K562 (cell line): Measurements from ENCODE around the gene CMSS1. TPM values are rescaled to one million over a fixed set of nuclear protein-coding genes. Genes with fewer than 3 reads are reported as not detected.

Experiments
- ATAC-seq: fragments of 200-7000 bp; cut with Tn5 transposase; 3 replicates; pipeline ENCODE4 v1.9.1; 2020; ENCODE audit warnings: moderate library complexity
- BruUV-seq: library from RNA; stranded (reverse); fragments of 400-500 nt; replicated peaks from 2 replicates; lab custom pipeline; 2021; lab: Mats Ljungman, UMichigan
- CTCF ChIA-PET: fragments of 300-600 bp; formaldehyde crosslinking; extraction: SDS; loops from one replicate; lab custom pipeline; 2021; ENCODE audit warnings: low intra/inter-chr PET ratio; lab: Yijun Ruan, JAX
- POLR2A ChIA-PET: fragments of 300-600, 350-650 bp; sonication (Branson Sonifier 250); formaldehyde crosslinking; extraction: SDS; loops from one replicate; lab custom pipeline; 2021; ENCODE audit warnings: antibody characterized with exemption, inconsistent platforms; lab: Yijun Ruan, JAX
- DNase-seq, 4 experiments: peaks; one replicate each; pipeline versions ENCODE4 v3.0.0 to v3.0.0-alpha.2; 2011 to 2018; ENCODE audit warnings: low spot score in 3 of 4, mixed read lengths in 3 of 4; ENCODE audit errors: extremely low read depth in 1 of 4
- FAIRE-seq: peaks from 2 replicates; lab custom pipeline; 2011; peaks lifted over from hg19 to GRCh38; lab: Jason Lieb, UNC
- H2AFZ ChIP-seq: 2 replicates; pipeline ENCODE4 v1.6.0; 2011; ENCODE audit warnings: low read depth, low read length, control low read depth, inconsistent platforms
- H3K27ac ChIP-seq: fragments of 200-600 bp; 3 replicates; pipeline ENCODE4 v1.8.0; 2011; ENCODE audit warnings: low read depth, mild to moderate bottlenecking, control low read depth, inconsistent platforms, low read length, moderate library complexity, mixed read lengths; ENCODE audit errors: extremely low read depth
- H3K27me3 ChIP-seq, 2 experiments: fragments of 300-600 bp in 1 of 2; 2 replicates in 1 of 2; 3 replicates in 1 of 2; pipeline versions ENCODE4 v1.6.0 to v1.8.0; 2011; ENCODE audit warnings: inconsistent platforms in 2 of 2, low read length in 2 of 2, mild to moderate bottlenecking in 1 of 2, mixed read lengths in 1 of 2, moderate library complexity in 1 of 2; ENCODE audit not compliant: control insufficient read depth in 2 of 2, insufficient read depth in 2 of 2
- H3K36me3 ChIP-seq: fragments of 300-600 bp; 3 replicates; pipeline ENCODE4 v1.8.0; 2011; ENCODE audit warnings: mild to moderate bottlenecking, low read length, inconsistent platforms; ENCODE audit not compliant: control insufficient read depth, insufficient read depth
- H3K4me1 ChIP-seq, 2 experiments: fragments of 200-600 bp in 1 of 2; replicated peaks in 1 of 2; 2 replicates in 1 of 2; 3 replicates in 1 of 2; pipeline versions ENCODE4 v1.5.1 to v1.8.0; 2011; ENCODE audit warnings: inconsistent platforms in 2 of 2, low read length in 2 of 2, mild to moderate bottlenecking in 1 of 2, mixed read lengths in 1 of 2, moderate library complexity in 1 of 2; ENCODE audit not compliant: control insufficient read depth in 2 of 2, insufficient read depth in 2 of 2
- H3K4me2 ChIP-seq: 2 replicates; pipeline ENCODE4 v1.6.1; 2011; ENCODE audit warnings: low read length, control low read depth, inconsistent platforms, mixed read lengths; ENCODE audit not compliant: insufficient read depth
- H3K4me3 ChIP-seq: fragments of 200-600 bp; sonication (generic), shearing (Covaris generic); 2 replicates; pipeline ENCODE4 v1.5.1; 2016; ENCODE audit warnings: control low read depth, inconsistent platforms
- H3K79me2 ChIP-seq: fragments of 200-600 bp; 3 replicates; pipeline ENCODE4 v1.8.0; 2011; ENCODE audit warnings: low read length, inconsistent platforms; ENCODE audit not compliant: control insufficient read depth, insufficient read depth
- H3K9ac ChIP-seq, 2 experiments: 2 replicates each; pipeline versions ENCODE4 v1.6.0 to v1.6.1; 2011; ENCODE audit warnings: low read depth in 2 of 2, low read length in 2 of 2, control low read depth in 1 of 2, inconsistent platforms in 1 of 2, mild to moderate bottlenecking in 1 of 2, mixed read lengths in 1 of 2; ENCODE audit not compliant: insufficient read depth in 1 of 2
- H3K9me1 ChIP-seq: one replicate; pipeline ENCODE4 v1.6.0; 2011; ENCODE audit warnings: inconsistent platforms, mild to moderate bottlenecking, low read length, moderate library complexity; ENCODE audit not compliant: control insufficient read depth, insufficient read depth
- H3K9me3 ChIP-seq: replicated peaks from 2 replicates; pipeline ENCODE4 v1.5.1; 2011; ENCODE audit warnings: low read depth, low read length, inconsistent platforms; ENCODE audit not compliant: control insufficient read depth, insufficient read depth
- H4K20me1 ChIP-seq: replicated peaks from 2 replicates; pipeline ENCODE4 v1.6.1; 2011; ENCODE audit warnings: low read length, inconsistent platforms, mixed read lengths; ENCODE audit not compliant: control insufficient read depth, insufficient read depth
- ARID1B ChIP-seq: fragments of 450-650 bp; IDR thresholded peaks from 2 replicates; pipeline ENCODE4 v1.6.1; 2016; ENCODE audit warnings: antibody characterized with exemption, mild to moderate bottlenecking, inconsistent platforms
- CBFA2T3 ChIP-seq: fragments of 450-650 bp; IDR thresholded peaks from 2 replicates; pipeline ENCODE4 v1.6.1; 2017
- HMBOX1 ChIP-seq: sonication (generic); IDR thresholded peaks from 2 replicates; pipeline ENCODE4 v1.6.1; 2016
- HMG20A ChIP-seq: fragments of 450-650 bp; formaldehyde crosslinking; conservative IDR thresholded peaks from 2 replicates; pipeline ENCODE4 v1.4.0; 2020; ENCODE audit warnings: mild to moderate bottlenecking, mixed read lengths
- MTA2 ChIP-seq: fragments of 450-650 bp; IDR thresholded peaks from 2 replicates; pipeline ENCODE4 v1.6.1; 2016; ENCODE audit warnings: low read depth
- ZBTB11 ChIP-seq, 3 experiments: fragments of 200-800 bp in 1 of 3; fragments of 250-450 bp in 1 of 3; fragments of 450-650 bp in 1 of 3; sonication (Bioruptor Pico) in 1 of 3; sonication (Bioruptor generic) in 1 of 3; formaldehyde crosslinking in 1 of 3; IDR thresholded peaks; 2 replicates each; pipeline versions ENCODE4 v1.6.1 to v1.8.0; 2016 to 2022; ENCODE audit warnings: mild to moderate bottlenecking in 2 of 3, missing genetic modification characterization in 2 of 3, missing compliant biosample characterization in 1 of 3, moderate library complexity in 1 of 3
- WGBS: fragments of 100-300 bp; shearing (Covaris generic); methylation state at CpG from one replicate; pipeline ENCODE4 v1.1.6; 2016; ENCODE audit warnings: low coverage, mixed read lengths; ENCODE audit not compliant: insufficient coverage; ENCODE audit errors: missing lambda C conversion rate; 5-methylcytosine and 5-hydroxymethylcytosine counted together
- in situ Hi-C: fragments of 300-500 bp; cut with MboI; formaldehyde crosslinking; loops from 4 replicates; pipeline ENCODE4 v1.15.0; 2018; ENCODE audit warnings: inconsistent platforms, mixed read lengths
- intact Hi-C: fragments of 100-400 bp; cut with micrococcal nuclease; formaldehyde crosslinking; loops from 2 replicates; pipeline ENCODE4 v1.14.2; 2022
- polyA plus RNA-seq, 8 experiments: library from polyadenylated mRNA; depleted of rRNA in 4 of 8; stranded (reverse) in 5 of 8; unstranded in 3 of 8; fragments of >200 nt; fragmentation: Nextera tagmentation in 2 of 8; fragmentation: Illumina TruSeq in 1 of 8; extraction: Ambion mirVana in 2 of 8; extraction: Trizol in 1 of 8; gene quantifications; 2 replicates each; pipeline versions ENCODE4 v1.2.1 to v1.2.3, GENCODE V29; 2011 to 2014; ENCODE audit warnings: inconsistent platforms in 1 of 8, missing spikeins in 1 of 8
- total RNA-seq, 7 experiments: library from RNA; depleted of rRNA in 6 of 7; stranded (reverse); fragments of >200 nt in 6 of 7; fragmentation: Illumina TruSeq in 2 of 7; extraction: Trizol in 2 of 7; gene quantifications; 2 replicates each; pipeline versions ENCODE4 v1.2.1 to v1.2.3, GENCODE V29; 2011 to 2021; ENCODE audit warnings: low replicate concordance in 1 of 7
- TF ChIP-seq, protein P1 (sequence below): IDR thresholded peaks from 3 replicates; pipeline ENCODE4 v1.6.1; 2011; ENCODE audit warnings: borderline replicate concordance, mild to moderate bottlenecking; ENCODE audit not compliant: insufficient read length, insufficient read depth

Gene CMSS1
- total and polyA plus RNA-seq, 9 of the 15 experiments (the other 6 are each of a cell fraction or from before 2014, with no cell fraction given): 46.9 to 109 (median 72.3) TPM

DNA sequence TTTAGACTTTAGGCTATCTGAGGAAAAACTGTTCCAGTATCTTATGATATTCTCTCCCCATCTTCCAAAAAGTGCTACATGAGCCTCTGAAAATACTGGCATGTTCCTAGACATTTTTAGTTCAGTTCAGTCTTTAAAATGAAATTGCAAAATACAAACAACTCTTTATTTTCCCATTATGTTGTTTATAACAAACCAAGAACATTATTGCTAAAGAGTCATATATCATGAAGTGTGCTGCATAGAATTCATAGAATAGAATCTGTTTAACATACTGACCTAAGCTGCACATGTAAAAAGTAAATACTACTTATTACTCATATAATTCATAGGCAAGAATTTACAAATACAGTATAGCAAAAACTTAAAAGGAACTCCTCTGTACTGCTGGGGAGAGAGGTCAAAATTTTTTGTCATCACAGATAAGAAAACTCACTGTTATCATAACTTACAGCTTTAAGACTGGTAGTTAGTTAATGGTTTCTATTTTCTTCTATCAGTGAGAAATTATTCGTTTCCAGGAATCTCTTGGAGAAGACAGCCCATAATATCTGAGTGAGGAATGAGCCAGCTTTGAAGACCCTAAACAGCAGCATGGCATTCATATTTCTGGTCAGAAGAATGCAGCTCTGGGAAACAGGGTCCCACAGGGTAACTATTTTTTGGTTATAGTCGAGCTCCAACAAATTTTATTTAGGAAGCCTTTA is 264.5 kb downstream of the CMSS1 start (continued):
- TF ChIP-seq HMBOX1 (peak; percentile 94), CBFA2T3 (peak; percentile 78), HMG20A (CRISPR knock-in tag) (no peak), ARID1B (peak; percentile 86)

- WGBS: 0% methylated on average over 1 of the region's 1 CpG
- in situ Hi-C loops: no loop called here
These were observed 265.1 kb downstream of the CMSS1 start for GRCh38 chr3:100082714-100083113.

More at GRCh38 chr3:100082714-100083113, 265.1 kb downstream of the CMSS1 start:
- Histone ChIP-seq H3K27me3 (no peaks in the 10 kb centered on the region), H3K4me1 (peaks cover 3 to 39% of the 10 kb centered on the region in 2 experiments; a peak in 4 of 5 replicates), H3K36me3 (no peaks in the 10 kb centered on the region), H4K20me1 (no peaks in the 10 kb centered on the region), H3K4me2 (0 out of 2 replicates have a peak overlapping the region, but pooled peaks have one; percentile 21), H3K9me1 (no peaks in the 10 kb centered on the region), H2AFZ (no peak overlapping the region), H3K9me3 (no peaks in the 10 kb centered on the region), H3K27ac (peak overlapping the region; percentile 65), H3K4me3 (no peak overlapping the region), H3K79me2 (peaks cover 6% of the 10 kb centered on the region; the same call in 1 of the 3 replicates), H3K9ac (peak overlapping the region in 1 of 2 experiments; percentile 51; a peak in 2 of 4 replicates)
- POLR2A ChIA-PET: no interaction called here
- FAIRE-seq (peak; percentile 46), ATAC-seq (peak; percentile 23), DNase-seq (no peak)
- no TSS peak for BruUV-seq
- TF ChIP-seq ZBTB11 (CRISPR knock-in tag; IDR thresholded peaks at IDR 0.05) (0 out of 6 replicates have a peak, but pooled peaks of 1 of the 3 experiments have one; percentile 12), MTA2 (no peak)
- TF ChIP-seq, protein P1, sequence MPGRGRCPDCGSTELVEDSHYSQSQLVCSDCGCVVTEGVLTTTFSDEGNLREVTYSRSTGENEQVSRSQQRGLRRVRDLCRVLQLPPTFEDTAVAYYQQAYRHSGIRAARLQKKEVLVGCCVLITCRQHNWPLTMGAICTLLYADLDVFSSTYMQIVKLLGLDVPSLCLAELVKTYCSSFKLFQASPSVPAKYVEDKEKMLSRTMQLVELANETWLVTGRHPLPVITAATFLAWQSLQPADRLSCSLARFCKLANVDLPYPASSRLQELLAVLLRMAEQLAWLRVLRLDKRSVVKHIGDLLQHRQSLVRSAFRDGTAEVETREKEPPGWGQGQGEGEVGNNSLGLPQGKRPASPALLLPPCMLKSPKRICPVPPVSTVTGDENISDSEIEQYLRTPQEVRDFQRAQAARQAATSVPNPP: no peak
- CTCF ChIA-PET: no interaction called here
- intact Hi-C loops: no loop called here
